GM12878 (cell line): Measurements from ENCODE around the gene PPP1R10. TPM values are rescaled to one million over a fixed set of nuclear protein-coding genes. Genes with fewer than 3 reads are reported as not detected.
A peak's percentile ranks its signal among the peaks of the same experiment; 100 is the strongest.

Source experiments
- ATAC-seq: fragments of 200-7000 bp; cut with Tn5 transposase; 3 replicates; pipeline ENCODE4 v1.9.1; 2020; ENCODE audit warnings: mild to moderate bottlenecking, moderate library complexity
- BruUV-seq: library from RNA; stranded (reverse); fragments of 400-500 nt; replicated peaks from 2 replicates; lab custom pipeline; 2021; lab: Mats Ljungman, UMichigan
- CTCF ChIA-PET: fragments of 300-600 bp; sonication (Branson Sonifier 250); formaldehyde crosslinking; extraction: SDS; loops from one replicate; lab custom pipeline; 2021; ENCODE audit warnings: inconsistent platforms; lab: Yijun Ruan, JAX
- POLR2A ChIA-PET: fragments of 350-600 bp; formaldehyde crosslinking; extraction: SDS; loops from one replicate; lab custom pipeline; 2021; ENCODE audit warnings: inconsistent platforms; lab: Charles Lee
- RAD21 ChIA-PET: fragments of 300-600 bp; sonication (Branson Sonifier 250); formaldehyde crosslinking; loops from one replicate; lab custom pipeline; 2023; ENCODE audit warnings: antibody characterized with exemption; ENCODE audit not compliant: unreplicated experiment; lab: Charles Lee
- SMC1A ChIA-PET: fragments of 300-600 bp; sonication (Branson Sonifier 250); formaldehyde crosslinking; loops from one replicate; lab custom pipeline; 2023; ENCODE audit not compliant: unreplicated experiment, uncharacterized antibody; lab: Charles Lee
- DNase-seq: peaks from one replicate; pipeline ENCODE4 v3.0.0-alpha.2; 2011; ENCODE audit warnings: low read depth, low spot score
- FAIRE-seq: peaks from 3 replicates; lab custom pipeline; 2011; peaks lifted over from hg19 to GRCh38; lab: Jason Lieb, UNC
- H2AFZ ChIP-seq: 2 replicates; pipeline ENCODE4 v1.6.0; 2011; ENCODE audit warnings: low read depth, low read length, control low read depth; ENCODE audit not compliant: control insufficient read depth
- H3K27ac ChIP-seq: 2 replicates; pipeline ENCODE4 v1.5.1; 2011; ENCODE audit warnings: control low read depth; ENCODE audit not compliant: control insufficient read depth, insufficient read depth
- H3K27me3 ChIP-seq, 2 experiments: replicated peaks in 1 of 2; 2 replicates each; pipeline versions ENCODE4 v1.6.0 to v1.6.1; 2011; ENCODE audit warnings: low read length in 1 of 2; ENCODE audit not compliant: control insufficient read depth in 2 of 2, insufficient read depth in 2 of 2
- H3K36me3 ChIP-seq, 2 experiments: 2 replicates each; pipeline ENCODE4 v1.5.1; 2011; ENCODE audit warnings: low read length in 1 of 2; ENCODE audit not compliant: control insufficient read depth in 2 of 2, insufficient read depth in 2 of 2
- H3K4me1 ChIP-seq: 2 replicates; pipeline ENCODE4 v1.6.1; 2011; ENCODE audit warnings: mild to moderate bottlenecking, low read length, moderate library complexity, mixed read lengths; ENCODE audit not compliant: control insufficient read depth, insufficient read depth
- H3K4me2 ChIP-seq: 2 replicates; pipeline ENCODE4 v1.6.0; 2011; ENCODE audit warnings: control low read depth; ENCODE audit not compliant: control insufficient read depth, insufficient read depth
- H3K4me3 ChIP-seq: fragments of 200-600 bp; sonication (generic); 2 replicates; pipeline ENCODE4 v1.5.1; 2016
- H3K79me2 ChIP-seq: 2 replicates; pipeline ENCODE4 v1.6.0; 2011; ENCODE audit warnings: low read length; ENCODE audit not compliant: control insufficient read depth, insufficient read depth
- H3K9ac ChIP-seq: 2 replicates; pipeline ENCODE4 v1.8.0; 2011; ENCODE audit warnings: low read length, control low read depth, mixed read lengths; ENCODE audit not compliant: control insufficient read depth, insufficient read depth
- H3K9me3 ChIP-seq: replicated peaks from 3 replicates; pipeline ENCODE4 v1.5.1; 2011; ENCODE audit warnings: mild to moderate bottlenecking, low read length; ENCODE audit not compliant: control insufficient read depth, insufficient read depth
- H4K20me1 ChIP-seq: 2 replicates; pipeline ENCODE4 v1.6.0; 2011; ENCODE audit not compliant: control insufficient read depth, insufficient read depth
- ATF3 ChIP-seq: IDR thresholded peaks from 2 replicates; pipeline ENCODE4 v1.6.1; 2011; ENCODE audit warnings: low read depth, mild to moderate bottlenecking, low read length, moderate library complexity, borderline replicate concordance; ENCODE audit errors: extremely low read depth
- BCL11A ChIP-seq: IDR thresholded peaks from 2 replicates; pipeline ENCODE4 v1.6.1; 2011; ENCODE audit warnings: low read depth, low read length
- BRCA1 ChIP-seq: IDR thresholded peaks from 2 replicates; pipeline ENCODE4 v1.6.1; 2011; ENCODE audit warnings: low read depth, low read length, improper control_type of control experiment
- CBX3 ChIP-seq: fragments of 200-600 bp; sonication (generic); IDR thresholded peaks from 2 replicates; pipeline ENCODE4 v1.6.1; 2016; ENCODE audit warnings: low read depth, borderline replicate concordance
- GABPA ChIP-seq: IDR thresholded peaks from 2 replicates; pipeline ENCODE4 v1.6.1; 2014; ENCODE audit warnings: antibody characterized with exemption, low read depth, mild to moderate bottlenecking, inconsistent platforms
- KDM1A ChIP-seq: fragments of 200-600 bp; sonication (generic); IDR thresholded peaks from 2 replicates; pipeline ENCODE4 v1.6.1; 2016; ENCODE audit warnings: borderline replicate concordance
- LARP7 ChIP-seq: fragments of 450-650 bp; IDR thresholded peaks from 2 replicates; pipeline ENCODE4 v1.6.1; 2017; ENCODE audit warnings: mild to moderate bottlenecking
- MEF2A ChIP-seq: IDR thresholded peaks from 2 replicates; pipeline ENCODE4 v1.6.1; 2011; ENCODE audit warnings: low read depth, mild to moderate bottlenecking, low read length, moderate library complexity; ENCODE audit not compliant: insufficient read depth
- POU2F2 ChIP-seq: IDR thresholded peaks from 3 replicates; pipeline ENCODE4 v1.6.1; 2011; ENCODE audit warnings: low read depth, mild to moderate bottlenecking, low read length, borderline replicate concordance
- RB1 ChIP-seq: fragments of 450-650 bp; formaldehyde crosslinking; IDR thresholded peaks from 2 replicates; pipeline ENCODE4 v1.6.1; 2017; ENCODE audit warnings: mild to moderate bottlenecking, borderline replicate concordance
- RFX5 ChIP-seq: IDR thresholded peaks from 2 replicates; pipeline ENCODE4 v1.6.1; 2011; ENCODE audit warnings: low read depth, low read length, improper control_type of control experiment
- RUNX3 ChIP-seq: IDR thresholded peaks from 2 replicates; pipeline ENCODE4 v1.6.1; 2012; ENCODE audit warnings: low read length, inconsistent platforms
- SPI1 ChIP-seq: IDR thresholded peaks from 2 replicates; pipeline ENCODE4 v1.6.1; 2011; ENCODE audit warnings: low read depth, mild to moderate bottlenecking, low read length, moderate library complexity, borderline replicate concordance; ENCODE audit not compliant: insufficient read depth
- SUZ12 ChIP-seq: fragments of 200-600 bp; sonication (generic); IDR thresholded peaks from one replicate; pipeline ENCODE4 v1.6.1; 2018; ENCODE audit warnings: antibody characterized with exemption, mild to moderate bottlenecking; ENCODE audit not compliant: unreplicated experiment
- TCF7 ChIP-seq: IDR thresholded peaks from 2 replicates; pipeline ENCODE4 v1.6.1; 2014; ENCODE audit warnings: antibody characterized with exemption, borderline replicate concordance
- ZZZ3 ChIP-seq: IDR thresholded peaks from 2 replicates; pipeline ENCODE4 v1.6.1; 2011; ENCODE audit warnings: low read depth; ENCODE audit not compliant: control insufficient read depth, insufficient read length
- in situ Hi-C: fragments of 300-500 bp; cut with MboI; formaldehyde crosslinking; loops from 9 replicates; pipeline ENCODE4 v1.14.3; 2018; ENCODE audit warnings: mixed read lengths
- intact Hi-C: fragments of 100-400 bp; cut with micrococcal nuclease; formaldehyde crosslinking; loops from one replicate; pipeline ENCODE4 v1.14.2; 2022; ENCODE audit not compliant: unreplicated experiment
- polyA plus RNA-seq, 11 experiments: library from polyadenylated mRNA; depleted of rRNA in 4 of 11; unstranded in 6 of 11; stranded (reverse) in 5 of 11; fragments of >200 nt; fragmentation: Nextera tagmentation in 4 of 11; fragmentation: Illumina TruSeq in 1 of 11; extraction: Ambion mirVana in 4 of 11; extraction: Trizol in 1 of 11; gene quantifications; 1 replicate in 1 of 11; 2 replicates in 10 of 11; pipeline versions ENCODE4 v1.2.1 to v1.2.3, GENCODE V29; 2011 to 2016; ENCODE audit warnings: inconsistent platforms in 2 of 11, missing spikeins in 2 of 11, low read depth in 1 of 11
- total RNA-seq, 4 experiments: library from RNA; depleted of rRNA in 3 of 4; stranded (reverse); fragments of >200 nt in 3 of 4; fragmentation: Illumina TruSeq in 1 of 4; extraction: Trizol in 1 of 4; gene quantifications; 2 replicates each; pipeline versions ENCODE4 v1.2.1 to v1.2.3, GENCODE V29; 2013 to 2021
- TF ChIP-seq, protein P1 (sequence below): fragments of 450-650 bp; IDR thresholded peaks from 2 replicates; pipeline ENCODE4 v1.6.1; 2017; ENCODE audit warnings: mild to moderate bottlenecking, low read depth, inconsistent platforms; ENCODE audit not compliant: poor library complexity, severe bottlenecking
- TF ChIP-seq, protein P2 (sequence below): IDR thresholded peaks from 2 replicates; pipeline ENCODE4 v1.6.1; 2012; ENCODE audit warnings: low read depth, low read length, improper control_type of control experiment

Gene PPP1R10
- total and polyA plus RNA-seq, 10 of the 15 experiments (the other 5 are each of a cell fraction or from before 2014, with no cell fraction given), result 11.3 to 83.8 (median 41.2) TPM

DNA sequence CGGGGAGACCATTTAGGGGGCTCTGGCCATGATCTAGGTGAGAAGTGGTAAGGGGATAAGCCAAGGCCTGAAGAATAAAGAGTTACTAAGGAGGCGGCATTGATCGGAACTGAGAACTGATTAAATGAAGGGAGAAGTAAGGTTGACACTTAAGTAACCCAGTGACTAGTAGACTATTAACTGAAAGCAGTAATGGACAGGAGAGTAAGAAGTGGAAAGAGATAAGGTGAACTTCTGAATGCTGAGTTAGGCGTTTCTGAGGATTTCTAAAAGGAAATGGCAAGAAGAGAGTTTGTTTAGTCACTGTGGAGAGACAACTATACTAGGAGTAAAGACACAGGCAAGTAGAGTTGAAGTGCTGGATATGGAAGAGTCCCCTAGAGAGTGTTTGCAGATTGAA lies 43.9 kb downstream of the PPP1R10 start (continued):
- TF ChIP-seq, protein P1, sequence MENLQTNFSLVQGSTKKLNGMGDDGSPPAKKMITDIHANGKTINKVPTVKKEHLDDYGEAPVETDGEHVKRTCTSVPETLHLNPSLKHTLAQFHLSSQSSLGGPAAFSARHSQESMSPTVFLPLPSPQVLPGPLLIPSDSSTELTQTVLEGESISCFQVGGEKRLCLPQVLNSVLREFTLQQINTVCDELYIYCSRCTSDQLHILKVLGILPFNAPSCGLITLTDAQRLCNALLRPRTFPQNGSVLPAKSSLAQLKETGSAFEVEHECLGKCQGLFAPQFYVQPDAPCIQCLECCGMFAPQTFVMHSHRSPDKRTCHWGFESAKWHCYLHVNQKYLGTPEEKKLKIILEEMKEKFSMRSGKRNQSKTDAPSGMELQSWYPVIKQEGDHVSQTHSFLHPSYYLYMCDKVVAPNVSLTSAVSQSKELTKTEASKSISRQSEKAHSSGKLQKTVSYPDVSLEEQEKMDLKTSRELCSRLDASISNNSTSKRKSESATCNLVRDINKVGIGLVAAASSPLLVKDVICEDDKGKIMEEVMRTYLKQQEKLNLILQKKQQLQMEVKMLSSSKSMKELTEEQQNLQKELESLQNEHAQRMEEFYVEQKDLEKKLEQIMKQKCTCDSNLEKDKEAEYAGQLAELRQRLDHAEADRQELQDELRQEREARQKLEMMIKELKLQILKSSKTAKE, result no peak
- TF ChIP-seq CBX3 (no peak), KDM1A (no peak)

DNA sequence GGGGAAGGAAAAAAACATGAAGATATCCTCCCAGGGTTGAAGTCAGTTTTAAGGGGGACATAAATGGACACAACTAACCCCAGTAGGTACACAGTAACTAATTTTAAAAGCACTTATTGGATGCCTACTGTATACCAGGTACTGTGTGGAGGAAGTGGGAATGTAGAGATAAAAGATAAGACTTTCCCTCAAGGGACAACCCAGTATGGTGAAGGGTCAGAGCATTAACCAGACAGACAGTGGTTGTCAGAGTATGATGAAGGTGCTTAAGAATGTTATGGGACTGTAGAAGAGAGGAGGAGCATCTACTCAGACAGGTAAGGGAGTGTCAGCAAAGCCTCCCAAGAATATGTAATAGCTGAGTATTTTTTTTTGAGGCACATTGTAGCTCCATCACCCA lies 44.9 kb downstream of the PPP1R10 start:
- H3K4me1 ChIP-seq, result peaks cover 15% of the 10 kb centered on the region
- H3K9ac ChIP-seq, result peak overlapping the region; percentile 93
- CTCF ChIA-PET, result interaction anchor here (1.0 kb wide), 1 partner anchor 24 kb away, joined by 4 read pairs; no protein-coding TSS in a partner anchor
- H3K4me3 ChIP-seq, result peak overlapping the region; percentile 89
- H3K79me2 ChIP-seq, result peaks cover 48% of the 10 kb centered on the region
- intact Hi-C loops (no loop called here), in situ Hi-C loops (no loop called here)
- no peak overlapping the region for H2AFZ ChIP-seq
- peaks cover 6% of the 10 kb centered on the region; the same call in 1 of the 2 replicates for H4K20me1 ChIP-seq
- FAIRE-seq (no peak), ATAC-seq (no peak), DNase-seq (no peak)
- SMC1A ChIA-PET, result no interaction called here
- POLR2A ChIA-PET, result no interaction called here
- no peaks in the 10 kb centered on the region for H3K27me3 ChIP-seq
- TF ChIP-seq ZZZ3 (no peak), TCF7 (no peak), BCL11A (no peak), SUZ12 (no peak), LARP7 (no peak), ATF3 (no peak), SPI1 (no peak), POU2F2 (no peak), RB1 (no peak), RFX5 (no peak), GABPA (no peak), BRCA1 (no peak), RUNX3 (no peak), MEF2A (no peak)
- TF ChIP-seq, protein P2, sequence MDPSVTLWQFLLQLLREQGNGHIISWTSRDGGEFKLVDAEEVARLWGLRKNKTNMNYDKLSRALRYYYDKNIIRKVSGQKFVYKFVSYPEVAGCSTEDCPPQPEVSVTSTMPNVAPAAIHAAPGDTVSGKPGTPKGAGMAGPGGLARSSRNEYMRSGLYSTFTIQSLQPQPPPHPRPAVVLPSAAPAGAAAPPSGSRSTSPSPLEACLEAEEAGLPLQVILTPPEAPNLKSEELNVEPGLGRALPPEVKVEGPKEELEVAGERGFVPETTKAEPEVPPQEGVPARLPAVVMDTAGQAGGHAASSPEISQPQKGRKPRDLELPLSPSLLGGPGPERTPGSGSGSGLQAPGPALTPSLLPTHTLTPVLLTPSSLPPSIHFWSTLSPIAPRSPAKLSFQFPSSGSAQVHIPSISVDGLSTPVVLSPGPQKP, result no peak
- BruUV-seq, result no TSS peak
- no peaks in the 10 kb centered on the region for H3K9me3 ChIP-seq
- RAD21 ChIA-PET, result no interaction called here
- peak overlapping the region; percentile 94 for H3K27ac ChIP-seq
- H3K36me3 ChIP-seq, result peaks cover 4 to 6% of the 10 kb centered on the region in 2 experiments
- peak overlapping the region; percentile 94 for H3K4me2 ChIP-seq
